DND-41 (cell line): ENCODE data around the gene C14orf119.

Experiments used
- ATAC-seq: fragments of 200-7000 bp; cut with Tn5 transposase; 3 replicates; pipeline ENCODE4 v1.9.1; 2021; ENCODE audit warnings: low read depth; ENCODE audit not compliant: insufficient read depth
- DNase-seq: peaks from one replicate; pipeline ENCODE4 v3.0.0-alpha.2; 2020
- H2AFZ ChIP-seq: 2 replicates; pipeline ENCODE4 v1.6.0; 2012; ENCODE audit warnings: low read depth, low read length
- H3K27ac ChIP-seq: 2 replicates; pipeline ENCODE4 v1.5.1; 2012; ENCODE audit warnings: low read length, inconsistent platforms
- H3K27me3 ChIP-seq: fragments of 200-600 bp; sonication (generic); 2 replicates; pipeline ENCODE4 v1.6.0; 2012; ENCODE audit warnings: low read length, mild to moderate bottlenecking, inconsistent platforms; ENCODE audit not compliant: insufficient read depth, poor library complexity
- H3K36me3 ChIP-seq: 2 replicates; pipeline ENCODE4 v1.5.1; 2012; ENCODE audit warnings: low read length, inconsistent platforms; ENCODE audit not compliant: insufficient read depth
- H3K4me1 ChIP-seq: 2 replicates; pipeline ENCODE4 v1.5.1; 2012; ENCODE audit warnings: mild to moderate bottlenecking, low read length; ENCODE audit not compliant: insufficient read depth
- H3K4me2 ChIP-seq: 2 replicates; pipeline ENCODE4 v1.6.0; 2012; ENCODE audit warnings: mild to moderate bottlenecking, moderate library complexity, low read length, inconsistent platforms; ENCODE audit not compliant: insufficient read depth
- H3K4me3 ChIP-seq, 2 experiments: fragments of 200-600 bp in 1 of 2; shearing (Covaris generic) in 1 of 2; 2 replicates each; pipeline ENCODE4 v1.5.1; 2012 to 2016; ENCODE audit warnings: inconsistent platforms in 2 of 2, low read length in 2 of 2, mild to moderate bottlenecking in 2 of 2, low read depth in 1 of 2, moderate library complexity in 1 of 2
- H3K79me2 ChIP-seq: 2 replicates; pipeline ENCODE4 v1.6.0; 2012; ENCODE audit warnings: low read length, inconsistent platforms; ENCODE audit not compliant: insufficient read depth
- H3K9ac ChIP-seq: 2 replicates; pipeline ENCODE4 v1.6.0; 2012; ENCODE audit warnings: low read depth, mild to moderate bottlenecking, inconsistent platforms, low read length, moderate library complexity
- H3K9me3 ChIP-seq: 2 replicates; pipeline ENCODE4 v1.5.1; 2012; ENCODE audit warnings: low read length, moderate library complexity, mild to moderate bottlenecking, inconsistent platforms; ENCODE audit not compliant: insufficient read depth, severe bottlenecking
- H4K20me1 ChIP-seq: 2 replicates; pipeline ENCODE4 v1.6.0; 2012; ENCODE audit warnings: low read length; ENCODE audit not compliant: insufficient read depth
- CTCF ChIP-seq: IDR thresholded peaks from 2 replicates; pipeline ENCODE4 v1.5.1; 2012; ENCODE audit warnings: borderline replicate concordance, low read length, moderate library complexity, mild to moderate bottlenecking; ENCODE audit not compliant: poor library complexity, severe bottlenecking; ENCODE audit errors: extremely low read depth
- EZH2 ChIP-seq: IDR thresholded peaks from 3 replicates; pipeline ENCODE4 v1.6.1; 2012; ENCODE audit warnings: borderline replicate concordance, low read depth, mild to moderate bottlenecking, moderate library complexity, low read length, inconsistent platforms; ENCODE audit not compliant: severe bottlenecking

The C14orf119 gene

GRCh38 chr14:23122086-23122485 lies 26.8 kb downstream of the C14orf119 start:
- H3K9ac ChIP-seq, result no peak overlapping the region
- no peak for ATAC-seq
- H3K79me2 ChIP-seq, result no peaks in the 10 kb centered on the region
- TF ChIP-seq EZH2 (no peak), CTCF (no peak)
- H3K27me3 ChIP-seq, result peaks cover 27% of the 10 kb centered on the region
- H3K36me3 ChIP-seq, result no peaks in the 10 kb centered on the region
- DNase-seq, result no peak
- H3K4me1 ChIP-seq, result peaks cover 5% of the 10 kb centered on the region; the same call in 1 of the 2 replicates
- no peaks in the 10 kb centered on the region for H3K9me3 ChIP-seq
- no peak overlapping the region for H3K27ac ChIP-seq
- H4K20me1 ChIP-seq, result no peaks in the 10 kb centered on the region; the same call in 1 of the 2 replicates
- no peak overlapping the region for H3K4me2 ChIP-seq
- no peak overlapping the region for H3K4me3 ChIP-seq
- H2AFZ ChIP-seq, result no peak overlapping the region

- H2AFZ ChIP-seq, result no peak overlapping the region
- no peak overlapping the region for H3K4me3 ChIP-seq
- ATAC-seq (no peak), DNase-seq (no peak)
- no peaks in the 10 kb centered on the region for H3K9me3 ChIP-seq
- TF ChIP-seq CTCF (no peak), EZH2 (no peak)
- no peak overlapping the region for H3K4me2 ChIP-seq
- peaks cover 33% of the 10 kb centered on the region for H3K27me3 ChIP-seq
- H3K79me2 ChIP-seq, result no peaks in the 10 kb centered on the region
- H3K4me1 ChIP-seq, result peaks cover 5% of the 10 kb centered on the region; the same call in 1 of the 2 replicates
- H3K9ac ChIP-seq, result no peak overlapping the region
- no peaks in the 10 kb centered on the region for H3K36me3 ChIP-seq
- no peaks in the 10 kb centered on the region; the same call in 1 of the 2 replicates for H4K20me1 ChIP-seq
- no peak overlapping the region for H3K27ac ChIP-seq
These were observed 28.1 kb downstream of the C14orf119 start for GRCh38 chr14:23123419-23123818.

- H3K9ac ChIP-seq, result no peak overlapping the region
- H3K27me3 ChIP-seq, result peaks cover 41% of the 10 kb centered on the region
- H3K4me3 ChIP-seq, result no peak overlapping the region
- no peaks in the 10 kb centered on the region for H3K9me3 ChIP-seq
- ATAC-seq (no peak), DNase-seq (no peak)
- H3K27ac ChIP-seq, result no peak overlapping the region
- H3K36me3 ChIP-seq, result no peaks in the 10 kb centered on the region
- TF ChIP-seq EZH2, result no peak
- TF ChIP-seq CTCF, result no peak
- no peak overlapping the region for H2AFZ ChIP-seq
- H3K79me2 ChIP-seq, result no peaks in the 10 kb centered on the region
- no peak overlapping the region for H3K4me2 ChIP-seq
- no peaks in the 10 kb centered on the region; the same call in 1 of the 2 replicates for H4K20me1 ChIP-seq
- H3K4me1 ChIP-seq, result peaks cover 5% of the 10 kb centered on the region; the same call in 1 of the 2 replicates
These were observed 29.1 kb downstream of the C14orf119 start for GRCh38 chr14:23124337-23124954.
